Nephron (organoid): ENCODE results near the gene EPS8L2.

ENCODE experiments used
- H3K27ac Mint-ChIP-seq, 3 experiments: 2 replicates each; pipeline ENCODE4 v1.8.0; 2020; ENCODE audit warnings: mixed read lengths in 3 of 3, mild to moderate bottlenecking in 2 of 3, moderate library complexity in 1 of 3
- H3K27me3 Mint-ChIP-seq: 2 replicates; pipeline ENCODE4 v1.8.0; 2021; ENCODE audit warnings: low read depth, mild to moderate bottlenecking, moderate library complexity, mixed read lengths
- H3K36me3 Mint-ChIP-seq: 2 replicates; pipeline ENCODE4 v1.8.0; 2020; ENCODE audit warnings: low read depth, mixed read lengths
- H3K4me1 Mint-ChIP-seq: 2 replicates; pipeline ENCODE4 v1.8.0; 2020; ENCODE audit warnings: mixed read lengths
- H3K4me3 Mint-ChIP-seq, 3 experiments: 2 replicates each; pipeline ENCODE4 v1.8.0; 2020; ENCODE audit warnings: mild to moderate bottlenecking in 3 of 3, mixed read lengths in 3 of 3, moderate library complexity in 2 of 3
- H3K9me3 Mint-ChIP-seq: 2 replicates; pipeline ENCODE4 v1.8.0; 2020; ENCODE audit warnings: mixed read lengths
- CTCF ChIP-seq, 3 experiments: fragments of 200-600 bp; sonication (generic); IDR thresholded peaks; one replicate each; pipeline ENCODE4 v1.5.0; 2021; ENCODE audit warnings: antibody characterized with exemption in 3 of 3; ENCODE audit not compliant: unreplicated experiment in 3 of 3

The EPS8L2 gene

GRCh38 chr11:748007-748359 lies 42.0 kb downstream of the EPS8L2 start:
- H3K9me3 Mint-ChIP-seq: no peaks in the 10 kb centered on the region
- H3K4me1 Mint-ChIP-seq: peaks cover 12% of the 10 kb centered on the region
- no peak for TF ChIP-seq CTCF (IDR thresholded peaks at IDR 0.05; ENCODE audit: unreplicated experiment in 3 of 3)
- H3K36me3 Mint-ChIP-seq: no peaks in the 10 kb centered on the region
- no peak overlapping the region for H3K27ac Mint-ChIP-seq
- H3K4me3 Mint-ChIP-seq: peak overlapping the region; percentile 80 to 87 (median 84)
- H3K27me3 Mint-ChIP-seq: peaks cover 10% of the 10 kb centered on the region

GRCh38 chr11:749731-750130 lies 43.7 kb downstream of the EPS8L2 start:
- Mint-ChIP-seq H3K27me3 (peaks cover 7% of the 10 kb centered on the region), H3K4me3 (peak overlapping the region; percentile 61 to 79 (median 64)), H3K4me1 (peaks cover 8% of the 10 kb centered on the region), H3K36me3 (no peaks in the 10 kb centered on the region), H3K27ac (no peak overlapping the region), H3K9me3 (no peaks in the 10 kb centered on the region)
- no peak for TF ChIP-seq CTCF (IDR thresholded peaks at IDR 0.05; ENCODE audit: unreplicated experiment in 3 of 3)

GRCh38 chr11:760236-760635 lies 54.2 kb downstream of the EPS8L2 start:
- no peak for TF ChIP-seq CTCF (IDR thresholded peaks at IDR 0.05; ENCODE audit: unreplicated experiment in 3 of 3)
- H3K4me3 Mint-ChIP-seq: no peak overlapping the region
- H3K4me1 Mint-ChIP-seq: no peaks in the 10 kb centered on the region
- H3K27me3 Mint-ChIP-seq: no peaks in the 10 kb centered on the region
- no peak overlapping the region for H3K27ac Mint-ChIP-seq
- H3K9me3 Mint-ChIP-seq: no peaks in the 10 kb centered on the region
- peaks cover 36% of the 10 kb centered on the region for H3K36me3 Mint-ChIP-seq

- peaks cover 39% of the 10 kb centered on the region for H3K36me3 Mint-ChIP-seq
- no peaks in the 10 kb centered on the region for H3K9me3 Mint-ChIP-seq
- H3K27ac Mint-ChIP-seq: no peak overlapping the region
- no peak overlapping the region for H3K4me3 Mint-ChIP-seq
- no peaks in the 10 kb centered on the region for H3K4me1 Mint-ChIP-seq
- no peak for TF ChIP-seq CTCF (IDR thresholded peaks at IDR 0.05; ENCODE audit: unreplicated experiment in 3 of 3)
- no peaks in the 10 kb centered on the region for H3K27me3 Mint-ChIP-seq
Measured at GRCh38 chr11:761526-762108, 55.6 kb downstream of the EPS8L2 start.

GRCh38 chr11:762421-763072 lies 56.5 kb downstream of the EPS8L2 start:
- no peak for TF ChIP-seq CTCF (IDR thresholded peaks at IDR 0.05; ENCODE audit: unreplicated experiment in 3 of 3)
- peaks cover 38% of the 10 kb centered on the region for H3K36me3 Mint-ChIP-seq
- H3K27ac Mint-ChIP-seq: no peak overlapping the region
- no peak overlapping the region for H3K4me3 Mint-ChIP-seq
- H3K4me1 Mint-ChIP-seq: no peaks in the 10 kb centered on the region
- no peaks in the 10 kb centered on the region for H3K27me3 Mint-ChIP-seq
- H3K9me3 Mint-ChIP-seq: no peaks in the 10 kb centered on the region

GRCh38 chr11:763073-763463 lies 57.0 kb downstream of the EPS8L2 start:
- H3K4me3 Mint-ChIP-seq: no peak overlapping the region
- no peaks in the 10 kb centered on the region for H3K27me3 Mint-ChIP-seq
- H3K4me1 Mint-ChIP-seq: no peaks in the 10 kb centered on the region
- no peak overlapping the region for H3K27ac Mint-ChIP-seq
- H3K9me3 Mint-ChIP-seq: no peaks in the 10 kb centered on the region
- TF ChIP-seq CTCF (IDR thresholded peaks at IDR 0.05; ENCODE audit: unreplicated experiment in 3 of 3): no peak
- H3K36me3 Mint-ChIP-seq: peaks cover 35% of the 10 kb centered on the region
